GM23338 (cell line): ENCODE data around the gene TBX3.

Experiments
- EZH2phosphoT487 ChIP-seq: fragments of 200-600 bp; sonication (generic); IDR thresholded peaks from one replicate; pipeline ENCODE4 v1.8.1; 2018; ENCODE audit warnings: antibody characterized with exemption; ENCODE audit not compliant: unreplicated experiment
- POLR2AphosphoS5 ChIP-seq: IDR thresholded peaks from 2 replicates; pipeline ENCODE4 v1.6.1; 2016; ENCODE audit warnings: antibody characterized with exemption, low read depth
- TF ChIP-seq, protein P1 (sequence below), 2 experiments: fragments of 200-600 bp in 1 of 2; sonication (generic) in 1 of 2; conservative IDR thresholded peaks; 2 replicates each; pipeline versions ENCODE4 v1.5.1 to v1.6.1; 2016 to 2017; ENCODE audit warnings: antibody characterized with exemption in 2 of 2, low read depth in 2 of 2, mild to moderate bottlenecking in 2 of 2, moderate library complexity in 1 of 2

DNA sequence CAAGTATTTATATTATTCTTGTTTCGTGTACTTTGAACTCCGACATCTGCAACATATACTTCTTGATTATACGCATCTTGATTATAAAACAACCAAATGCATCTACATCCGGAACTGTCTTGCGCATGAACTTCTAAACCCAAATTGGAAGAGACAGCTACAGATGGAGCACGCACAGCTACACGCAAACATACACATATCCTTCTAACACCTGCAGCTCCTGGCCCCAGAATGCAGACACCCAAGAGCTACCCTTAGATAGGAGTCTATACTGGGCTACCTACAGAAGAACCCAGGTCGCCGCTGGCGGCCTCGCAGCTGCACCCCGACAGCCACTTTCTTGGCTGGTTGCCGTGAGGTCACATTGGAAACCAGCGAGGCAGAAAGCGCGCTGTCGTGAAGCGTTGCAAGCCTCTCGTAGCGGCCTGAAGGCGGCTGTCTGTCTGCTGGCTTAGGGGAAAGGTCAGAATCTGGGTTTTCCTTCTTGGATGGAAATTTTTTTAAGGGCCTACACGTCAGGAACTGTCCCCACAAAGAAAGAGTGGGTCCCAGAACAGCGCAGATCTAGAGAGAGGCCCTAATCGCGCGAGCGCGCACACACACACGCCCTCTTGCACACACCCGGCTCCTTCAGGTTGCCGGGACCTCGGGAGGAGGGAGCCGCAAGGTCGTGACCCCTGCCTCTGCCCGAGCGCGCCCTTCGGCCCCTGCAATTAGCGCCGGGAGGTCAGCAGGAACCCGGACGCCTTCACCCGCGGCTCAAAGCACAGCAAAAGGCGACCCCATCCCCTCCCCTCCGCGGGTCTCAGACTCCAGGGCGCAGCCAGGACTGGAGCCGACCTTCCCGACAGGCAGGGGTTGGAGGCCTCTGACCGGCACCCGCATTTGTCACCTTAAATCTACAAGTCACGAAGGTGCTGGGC is 17.0 kb downstream of the TBX3 start:
- TF ChIP-seq, protein P1, sequence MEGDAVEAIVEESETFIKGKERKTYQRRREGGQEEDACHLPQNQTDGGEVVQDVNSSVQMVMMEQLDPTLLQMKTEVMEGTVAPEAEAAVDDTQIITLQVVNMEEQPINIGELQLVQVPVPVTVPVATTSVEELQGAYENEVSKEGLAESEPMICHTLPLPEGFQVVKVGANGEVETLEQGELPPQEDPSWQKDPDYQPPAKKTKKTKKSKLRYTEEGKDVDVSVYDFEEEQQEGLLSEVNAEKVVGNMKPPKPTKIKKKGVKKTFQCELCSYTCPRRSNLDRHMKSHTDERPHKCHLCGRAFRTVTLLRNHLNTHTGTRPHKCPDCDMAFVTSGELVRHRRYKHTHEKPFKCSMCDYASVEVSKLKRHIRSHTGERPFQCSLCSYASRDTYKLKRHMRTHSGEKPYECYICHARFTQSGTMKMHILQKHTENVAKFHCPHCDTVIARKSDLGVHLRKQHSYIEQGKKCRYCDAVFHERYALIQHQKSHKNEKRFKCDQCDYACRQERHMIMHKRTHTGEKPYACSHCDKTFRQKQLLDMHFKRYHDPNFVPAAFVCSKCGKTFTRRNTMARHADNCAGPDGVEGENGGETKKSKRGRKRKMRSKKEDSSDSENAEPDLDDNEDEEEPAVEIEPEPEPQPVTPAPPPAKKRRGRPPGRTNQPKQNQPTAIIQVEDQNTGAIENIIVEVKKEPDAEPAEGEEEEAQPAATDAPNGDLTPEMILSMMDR (conservative IDR thresholded peaks at IDR 0.05; ENCODE audit: low read depth in 2 of 2): no peak
- TF ChIP-seq POLR2AphosphoS5: no peak
- peak; percentile 46 for TF ChIP-seq EZH2phosphoT487
